Muscle of leg (tissue), 16 donors: ENCODE data around the gene KLHL26. TPM values are rescaled to one million over a fixed set of nuclear protein-coding genes. Genes with fewer than 3 reads are reported as not detected.

Source experiments
- DNase-seq: peaks from one replicate; pipeline ENCODE4 v3.0.0; 2013
- H3K27ac ChIP-seq: one replicate; pipeline ENCODE4 v1.5.1; 2013; ENCODE audit warnings: mild to moderate bottlenecking, low read length, control low read depth
- H3K27me3 ChIP-seq: one replicate; pipeline ENCODE4 v1.6.1; 2013; ENCODE audit warnings: low read length; ENCODE audit not compliant: control insufficient read depth, insufficient read depth
- H3K36me3 ChIP-seq: one replicate; pipeline ENCODE4 v1.6.1; 2013; ENCODE audit warnings: low read length; ENCODE audit not compliant: control insufficient read depth, insufficient read depth
- H3K4me1 ChIP-seq: one replicate; pipeline ENCODE4 v1.6.1; 2013; ENCODE audit warnings: low read length; ENCODE audit not compliant: control insufficient read depth, insufficient read depth
- H3K4me3 ChIP-seq: one replicate; pipeline ENCODE4 v1.5.1; 2013; ENCODE audit warnings: low read length, control low read depth
- H3K9me3 ChIP-seq: replicated peaks from 2 replicates; pipeline ENCODE4 v1.6.1; 2013; ENCODE audit warnings: low read depth, low read length; ENCODE audit not compliant: control insufficient read depth
- WGBS: methylation state at CpG from one replicate; pipeline ENCODE4 v1.1.5; 2013; ENCODE audit warnings: missing lambda C conversion rate; ENCODE audit not compliant: insufficient coverage; 5-methylcytosine and 5-hydroxymethylcytosine counted together
- long read RNA-seq, 11 donors: transcript quantifications; one replicate each; lab custom pipeline, GENCODE V29; 2026
- polyA plus RNA-seq, 8 donors: library from polyadenylated mRNA; unstranded; fragments of 120-200 nt; gene quantifications; one replicate each; pipeline versions ENCODE4 v1.2.1 to v1.2.3, GENCODE V29; 2013; ENCODE audit warnings: inconsistent platforms in 1 of 8, low replicate concordance in 1 of 8; ENCODE audit not compliant: insufficient read length in 8 of 8, insufficient read depth in 1 of 8
- total RNA-seq: library from RNA; stranded (reverse); fragments of 120-200 nt; gene quantifications from one replicate; pipeline ENCODE4 v1.2.4, GENCODE V29; 2013

The KLHL26 gene
- total RNA-seq (2.0 TPM), polyA plus RNA-seq (1 to 10 TPM; 3.2 to 5.8 (median 4.1) TPM)
- long read RNA-seq, donor 1: 0 reads
- long read RNA-seq, donor 2: 0 reads
- long read RNA-seq, donor 3, full-length matches to known transcripts: 2 of 2 reads
- long read RNA-seq, donor 3, partial matches to known transcripts: 0 of 2 reads
- long read RNA-seq, donor 3, other reads (novel, unspliced or antisense): 0 of 2 reads
- long read RNA-seq, donor 4: 0 reads
- long read RNA-seq, donor 5, full-length matches to known transcripts: 5 of 5 reads
- long read RNA-seq, donor 5, partial matches to known transcripts: 0 of 5 reads
- long read RNA-seq, donor 5, other reads (novel, unspliced or antisense): 0 of 5 reads
- long read RNA-seq, donor 6: 0 reads
- long read RNA-seq, donor 7, full-length matches to known transcripts: 1 of 1 reads
- long read RNA-seq, donor 7, partial matches to known transcripts: 0 of 1 reads
- long read RNA-seq, donor 7, other reads (novel, unspliced or antisense): 0 of 1 reads
- long read RNA-seq, donor 8: 0 reads
- long read RNA-seq, donor 9, full-length matches to known transcripts: 1 of 1 reads
- long read RNA-seq, donor 9, partial matches to known transcripts: 0 of 1 reads
- long read RNA-seq, donor 9, other reads (novel, unspliced or antisense): 0 of 1 reads
- long read RNA-seq, donor 10, full-length matches to known transcripts: 3 of 3 reads
- long read RNA-seq, donor 10, partial matches to known transcripts: 0 of 3 reads
- long read RNA-seq, donor 10, other reads (novel, unspliced or antisense): 0 of 3 reads
- long read RNA-seq, donor 11: 0 reads

- DNase-seq: no peak
- H3K36me3 ChIP-seq: no peaks in the 10 kb centered on the region
- peaks cover 10% of the 10 kb centered on the region for H3K27me3 ChIP-seq
- H3K4me3 ChIP-seq: peak within 1 kb of the TSS; percentile 68
- peak within 1 kb of the TSS; percentile 69 for H3K27ac ChIP-seq
- H3K4me1 ChIP-seq: peaks cover 10% of the 10 kb centered on the region
- no peaks in the 10 kb centered on the region for H3K9me3 ChIP-seq
- 5% methylated on average over 47 of the region's 47 CpGs for WGBS
Observed at GRCh38 chr19:18636969-18637629, at the start of gene KLHL26. Gene KLHL26, plus strand, starts transcription at chr19:18637028. Its CDS starts 27 bp downstream, at chr19:18637055.

- Histone ChIP-seq H3K27me3 (no peaks in the 10 kb centered on the region), H3K9me3 (no peaks in the 10 kb centered on the region), H3K4me3 (no peak overlapping the region), H3K36me3 (peaks cover 13% of the 10 kb centered on the region), H3K27ac (no peak overlapping the region), H3K4me1 (peaks cover 34% of the 10 kb centered on the region)
- no peak for DNase-seq
- 87% methylated on average over 7 of the region's 12 CpGs for WGBS
Observed at GRCh38 chr19:18587561-18587960, 49.3 kb upstream of the KLHL26 start.

GRCh38 chr19:18587962-18588610, 48.7 kb upstream of the KLHL26 start:
- H3K4me1 ChIP-seq: peaks cover 34% of the 10 kb centered on the region
- H3K36me3 ChIP-seq: peaks cover 13% of the 10 kb centered on the region
- H3K27me3 ChIP-seq: no peaks in the 10 kb centered on the region
- H3K9me3 ChIP-seq: no peaks in the 10 kb centered on the region
- DNase-seq: no peak
- 10% methylated on average over 3 of the region's 16 CpGs for WGBS
- H3K4me3 ChIP-seq: peak overlapping the region; percentile 75
- peak overlapping the region; percentile 94 for H3K27ac ChIP-seq

- Histone ChIP-seq H3K9me3 (no peaks in the 10 kb centered on the region), H3K27ac (peak within 1 kb of the TSS; percentile 94), H3K4me3 (peak within 1 kb of the TSS; percentile 75), H3K4me1 (peaks cover 34% of the 10 kb centered on the region), H3K36me3 (peaks cover 13% of the 10 kb centered on the region), H3K27me3 (peaks cover 2% of the 10 kb centered on the region)
- WGBS: under 1% methylated on average over 69 of the region's 72 CpGs
- DNase-seq: peak; percentile 94
Observed at GRCh38 chr19:18588611-18589379, 48.0 kb upstream of the KLHL26 start, which contains the start of gene REX1BD. Gene REX1BD, plus strand, starts transcription at chr19:18588798. Its CDS starts 4 bp downstream, at chr19:18588802.

GRCh38 chr19:18589380-18590272, 47.2 kb upstream of the KLHL26 start:
- Histone ChIP-seq H3K9me3 (no peaks in the 10 kb centered on the region), H3K4me1 (peaks cover 41% of the 10 kb centered on the region), H3K36me3 (peaks cover 13% of the 10 kb centered on the region), H3K27me3 (peaks cover 2% of the 10 kb centered on the region), H3K27ac (peak overlapping the region; percentile 94), H3K4me3 (peak overlapping the region; percentile 75)
- 1% methylated on average over 42 of the region's 52 CpGs for WGBS
- peak; percentile 92 for DNase-seq

- H3K4me3 ChIP-seq: peak overlapping the region; percentile 75
Observed at GRCh38 chr19:18590273-18591272, 46.3 kb upstream of the KLHL26 start.

GRCh38 chr19:18591735-18592385, 45.0 kb upstream of the KLHL26 start:
- peaks cover 20% of the 10 kb centered on the region for H3K27me3 ChIP-seq
- H3K36me3 ChIP-seq: peaks cover 13% of the 10 kb centered on the region
- H3K9me3 ChIP-seq: no peaks in the 10 kb centered on the region
- peak; percentile 49 for DNase-seq
- no peak overlapping the region for H3K27ac ChIP-seq
- 69% methylated on average over 8 of the region's 22 CpGs for WGBS
- no peak overlapping the region for H3K4me3 ChIP-seq
- peaks cover 54% of the 10 kb centered on the region for H3K4me1 ChIP-seq

More at GRCh38 chr19:18590273-18591272, 46.3 kb upstream of the KLHL26 start:
- peaks cover 13% of the 10 kb centered on the region for H3K36me3 ChIP-seq
- peak; percentile 96 for DNase-seq
- H3K9me3 ChIP-seq: no peaks in the 10 kb centered on the region
- H3K27me3 ChIP-seq: peaks cover 10% of the 10 kb centered on the region
- WGBS: 26% methylated on average over 39 of the region's 40 CpGs
- peak overlapping the region; percentile 94 for H3K27ac ChIP-seq
- peaks cover 50% of the 10 kb centered on the region for H3K4me1 ChIP-seq
